Measurements from ENCODE around the gene PRF1. TPM values are rescaled to one million over a fixed set of nuclear protein-coding genes. Genes with fewer than 3 reads are reported as not detected.
"Not testable (repeated sequence)": the region's sequence is repeated elsewhere in the genome, so short reads cannot be mapped to it uniquely, and the experiment has no call there.

Gene PRF1
- total RNA-seq, 2 donors from 2014 or later, result 2.7 to 4.3 TPM

- intact Hi-C loops (cut with DNase I, micrococcal nuclease), result no loop called here
- no peak for DNase-seq
- no peak for ATAC-seq
Observed at GRCh38 chr10:70584366-70584765, 18.2 kb downstream of the PRF1 start.

- DNase-seq, result no peak
- intact Hi-C loops (cut with DNase I, micrococcal nuclease), result no loop called here
Observed at GRCh38 chr10:70583669-70584037, 18.9 kb downstream of the PRF1 start.

GRCh38 chr10:70582793-70583668, 19.5 kb downstream of the PRF1 start:
- ATAC-seq (no peak), DNase-seq (no peak)
- intact Hi-C loops (cut with DNase I, micrococcal nuclease), result no loop called here

More at GRCh38 chr10:70583669-70584037, 18.9 kb downstream of the PRF1 start:
- no peak for ATAC-seq

- intact Hi-C loops (cut with DNase I, micrococcal nuclease); DNase-seq; ATAC-seq: not testable (repeated sequence)
Observed at GRCh38 chr10:70581176-70581575, 21.4 kb downstream of the PRF1 start.

GRCh38 chr10:70579234-70580002, 23.1 kb downstream of the PRF1 start:
- intact Hi-C loops (cut with DNase I, micrococcal nuclease), result no loop called here
- no peak for DNase-seq
- peak; percentile 34 for ATAC-seq

GRCh38 chr10:70578371-70578947, 24.1 kb downstream of the PRF1 start:
- intact Hi-C loops (cut with DNase I, micrococcal nuclease), result no loop called here

GRCh38 chr10:70576803-70577517, 25.6 kb downstream of the PRF1 start:
- intact Hi-C loops (cut with DNase I, micrococcal nuclease), result no loop called here
- ATAC-seq (no peak), DNase-seq (no peak)

More at GRCh38 chr10:70578371-70578947, 24.1 kb downstream of the PRF1 start:
- DNase-seq (no peak), ATAC-seq (peak; percentile 34)

GRCh38 chr10:70575874-70576802, 26.4 kb downstream of the PRF1 start:
- ATAC-seq (peak; percentile 77), DNase-seq (peak; percentile 58 to 69)
- intact Hi-C loops (cut with DNase I, micrococcal nuclease), result no loop called here

- no peak for ATAC-seq
- DNase-seq, result no peak
- intact Hi-C loops (cut with DNase I, micrococcal nuclease), result no loop called here
Observed at GRCh38 chr10:70575486-70575873, 27.1 kb downstream of the PRF1 start.

- ATAC-seq (no peak), DNase-seq (no peak)
- intact Hi-C loops (cut with DNase I, micrococcal nuclease), result no loop called here
Observed at GRCh38 chr10:70573599-70574506, 28.7 kb downstream of the PRF1 start.

- ATAC-seq (no peak), DNase-seq (no peak)
- intact Hi-C loops (cut with DNase I, micrococcal nuclease), result no loop called here
Observed at GRCh38 chr10:70571636-70572439, 30.7 kb downstream of the PRF1 start.

GRCh38 chr10:70571236-70571635, 31.3 kb downstream of the PRF1 start:
- DNase-seq (no peak), ATAC-seq (no peak)
- intact Hi-C loops (cut with DNase I, micrococcal nuclease), result no loop called here

- no peak for DNase-seq
- intact Hi-C loops (cut with DNase I, micrococcal nuclease), result no loop called here
- no peak for ATAC-seq
Observed at GRCh38 chr10:70568781-70569495, 33.6 kb downstream of the PRF1 start.

GRCh38 chr10:70568113-70568512, 34.4 kb downstream of the PRF1 start:
- no peak for ATAC-seq
- intact Hi-C loops (cut with DNase I, micrococcal nuclease), result no loop called here
- no peak for DNase-seq

- intact Hi-C loops (cut with DNase I, micrococcal nuclease), result no loop called here
- ATAC-seq (no peak), DNase-seq (no peak)
Observed at GRCh38 chr10:70567603-70568002, 34.9 kb downstream of the PRF1 start.

Data from left colon (tissue), 2 donors.